Measurements from ENCODE around the gene SF3A1. TPM values are rescaled to one million over a fixed set of nuclear protein-coding genes. Genes with fewer than 3 reads are reported as not detected.

The SF3A1 gene
- total and polyA plus RNA-seq, 9 of the 15 experiments (the other 6 are each of a cell fraction or from before 2014, with no cell fraction given): 6.7 to 228 (median 13.0) TPM

Other genes starting within 250 kb of the SF3A1 start
Only the 7 nearest of the 13 such genes appear.
- not detected in 2 replicates for gene OSM, start 90.0 kb downstream of the SF3A1 start, total RNA-seq (2014; rRNA removed)
- not detected in 2 replicates for gene OSM, start 90.0 kb downstream of the SF3A1 start, total RNA-seq (2014; rRNA removed; fragmentation: Illumina TruSeq; extraction: Trizol)
- not detected in 2 replicates for gene OSM, start 90.0 kb downstream of the SF3A1 start, total RNA-seq (2015; rRNA removed; fragmentation: Illumina TruSeq; extraction: Trizol)
- gene OSM, start 90.0 kb downstream of the SF3A1 start, total RNA-seq (2021): not detected in 2 replicates
- gene OSM, start 90.0 kb downstream of the SF3A1 start, polyA plus RNA-seq (2011; rRNA removed): 0.08 and 0.22 TPM in 2 replicates
- not detected in 2 replicates for gene OSM, start 90.0 kb downstream of the SF3A1 start, polyA plus RNA-seq (2014; fragmentation: Illumina TruSeq; extraction: Trizol)
- gene OSM, start 90.0 kb downstream of the SF3A1 start, polyA plus RNA-seq (2014; fragmentation: Nextera tagmentation; extraction: Ambion mirVana): not detected
- gene OSM, start 90.0 kb downstream of the SF3A1 start, polyA plus RNA-seq (2014; rRNA removed): not detected in 2 replicates
- 1.2 and 1.3 TPM in 2 replicates for gene CASTOR1, start 67.4 kb downstream of the SF3A1 start, total RNA-seq (2014; rRNA removed)
- 0.47 TPM in 1 of 2 replicates, not detected in the other for gene CASTOR1, start 67.4 kb downstream of the SF3A1 start, total RNA-seq (2014; rRNA removed; fragmentation: Illumina TruSeq; extraction: Trizol)
- gene CASTOR1, start 67.4 kb downstream of the SF3A1 start, total RNA-seq (2015; rRNA removed; fragmentation: Illumina TruSeq; extraction: Trizol): 0.72 and 1.1 TPM in 2 replicates
- gene CASTOR1, start 67.4 kb downstream of the SF3A1 start, total RNA-seq (2021): 2.6 and 3.1 TPM in 2 replicates
- 2.5 and 3.2 TPM in 2 replicates for gene CASTOR1, start 67.4 kb downstream of the SF3A1 start, polyA plus RNA-seq (2011; rRNA removed)
- gene CASTOR1, start 67.4 kb downstream of the SF3A1 start, polyA plus RNA-seq (2014; fragmentation: Illumina TruSeq; extraction: Trizol): 0.96 and 0.98 TPM in 2 replicates
- gene CASTOR1, start 67.4 kb downstream of the SF3A1 start, polyA plus RNA-seq (2014; fragmentation: Nextera tagmentation; extraction: Ambion mirVana): under 1 TPM; 0.35 to 0.56 TPM
- 1.3 and 1.9 TPM in 2 replicates for gene CASTOR1, start 67.4 kb downstream of the SF3A1 start, polyA plus RNA-seq (2014; rRNA removed)
- 7.5 and 7.8 TPM in 2 replicates for gene TBC1D10A, start 30.0 kb downstream of the SF3A1 start, total RNA-seq (2014; rRNA removed)
- 2.0 and 2.3 TPM in 2 replicates for gene TBC1D10A, start 30.0 kb downstream of the SF3A1 start, total RNA-seq (2014; rRNA removed; fragmentation: Illumina TruSeq; extraction: Trizol)
- 4.6 and 5.0 TPM in 2 replicates for gene TBC1D10A, start 30.0 kb downstream of the SF3A1 start, total RNA-seq (2015; rRNA removed; fragmentation: Illumina TruSeq; extraction: Trizol)
- 9.8 and 10.4 TPM in 2 replicates for gene TBC1D10A, start 30.0 kb downstream of the SF3A1 start, total RNA-seq (2021)
- gene TBC1D10A, start 30.0 kb downstream of the SF3A1 start, polyA plus RNA-seq (2011; rRNA removed): 6.0 and 8.2 TPM in 2 replicates
- 4.3 and 6.2 TPM in 2 replicates for gene TBC1D10A, start 30.0 kb downstream of the SF3A1 start, polyA plus RNA-seq (2014; fragmentation: Illumina TruSeq; extraction: Trizol)
- gene TBC1D10A, start 30.0 kb downstream of the SF3A1 start, polyA plus RNA-seq (2014; fragmentation: Nextera tagmentation; extraction: Ambion mirVana): under 1 TPM; 0.13 to 0.18 TPM
- gene TBC1D10A, start 30.0 kb downstream of the SF3A1 start, polyA plus RNA-seq (2014; rRNA removed): 5.8 and 7.9 TPM in 2 replicates
- gene CCDC157, start 113 bp upstream of the SF3A1 start, total RNA-seq (2014; rRNA removed): 1.00 and 1.0 TPM in 2 replicates
- 0.18 and 0.22 TPM in 2 replicates for gene CCDC157, start 113 bp upstream of the SF3A1 start, total RNA-seq (2014; rRNA removed; fragmentation: Illumina TruSeq; extraction: Trizol)
- 0.34 and 0.47 TPM in 2 replicates for gene CCDC157, start 113 bp upstream of the SF3A1 start, total RNA-seq (2015; rRNA removed; fragmentation: Illumina TruSeq; extraction: Trizol)
- gene CCDC157, start 113 bp upstream of the SF3A1 start, total RNA-seq (2021): 0.80 and 0.85 TPM in 2 replicates
- 1.3 and 1.4 TPM in 2 replicates for gene CCDC157, start 113 bp upstream of the SF3A1 start, polyA plus RNA-seq (2011; rRNA removed)
- gene CCDC157, start 113 bp upstream of the SF3A1 start, polyA plus RNA-seq (2014; fragmentation: Illumina TruSeq; extraction: Trizol): 0.68 and 0.94 TPM in 2 replicates
- under 1 TPM; 0.04 to 0.18 TPM for gene CCDC157, start 113 bp upstream of the SF3A1 start, polyA plus RNA-seq (2014; fragmentation: Nextera tagmentation; extraction: Ambion mirVana)
- 0.85 and 0.95 TPM in 2 replicates for gene CCDC157, start 113 bp upstream of the SF3A1 start, polyA plus RNA-seq (2014; rRNA removed)
- gene RNF215, start 30.5 kb upstream of the SF3A1 start, total RNA-seq (2014; rRNA removed): 4.0 and 4.7 TPM in 2 replicates
- gene RNF215, start 30.5 kb upstream of the SF3A1 start, total RNA-seq (2014; rRNA removed; fragmentation: Illumina TruSeq; extraction: Trizol): 1.7 and 2.7 TPM in 2 replicates
- 2.2 and 2.3 TPM in 2 replicates for gene RNF215, start 30.5 kb upstream of the SF3A1 start, total RNA-seq (2015; rRNA removed; fragmentation: Illumina TruSeq; extraction: Trizol)
- gene RNF215, start 30.5 kb upstream of the SF3A1 start, total RNA-seq (2021): 6.8 and 9.2 TPM in 2 replicates
- gene RNF215, start 30.5 kb upstream of the SF3A1 start, polyA plus RNA-seq (2011; rRNA removed): 5.6 and 7.1 TPM in 2 replicates
- 2.1 and 3.9 TPM in 2 replicates for gene RNF215, start 30.5 kb upstream of the SF3A1 start, polyA plus RNA-seq (2014; fragmentation: Illumina TruSeq; extraction: Trizol)
- under 1 TPM; 0.08 to 0.10 TPM for gene RNF215, start 30.5 kb upstream of the SF3A1 start, polyA plus RNA-seq (2014; fragmentation: Nextera tagmentation; extraction: Ambion mirVana)
- 7.2 and 9.8 TPM in 2 replicates for gene RNF215, start 30.5 kb upstream of the SF3A1 start, polyA plus RNA-seq (2014; rRNA removed)
- gene SEC14L2, start 40.1 kb upstream of the SF3A1 start, total RNA-seq (2014; rRNA removed): 0.05 and 0.08 TPM in 2 replicates
- gene SEC14L2, start 40.1 kb upstream of the SF3A1 start, total RNA-seq (2014; rRNA removed; fragmentation: Illumina TruSeq; extraction: Trizol): 0.04 and 0.06 TPM in 2 replicates
- gene SEC14L2, start 40.1 kb upstream of the SF3A1 start, total RNA-seq (2015; rRNA removed; fragmentation: Illumina TruSeq; extraction: Trizol): 0.11 TPM in 2 replicates
- 0.04 and 0.16 TPM in 2 replicates for gene SEC14L2, start 40.1 kb upstream of the SF3A1 start, total RNA-seq (2021)
- gene SEC14L2, start 40.1 kb upstream of the SF3A1 start, polyA plus RNA-seq (2011; rRNA removed): 0.07 and 0.11 TPM in 2 replicates
- 0.06 and 0.12 TPM in 2 replicates for gene SEC14L2, start 40.1 kb upstream of the SF3A1 start, polyA plus RNA-seq (2014; fragmentation: Illumina TruSeq; extraction: Trizol)
- gene SEC14L2, start 40.1 kb upstream of the SF3A1 start, polyA plus RNA-seq (2014; fragmentation: Nextera tagmentation; extraction: Ambion mirVana): under 1 TPM; 0.10 to 0.17 TPM
- 0.03 TPM in 1 of 2 replicates, not detected in the other for gene SEC14L2, start 40.1 kb upstream of the SF3A1 start, polyA plus RNA-seq (2014; rRNA removed)
- gene MTFP1, start 68.9 kb upstream of the SF3A1 start, total RNA-seq (2014; rRNA removed): 52.0 and 66.0 TPM in 2 replicates
- 25.2 and 30.1 TPM in 2 replicates for gene MTFP1, start 68.9 kb upstream of the SF3A1 start, total RNA-seq (2014; rRNA removed; fragmentation: Illumina TruSeq; extraction: Trizol)
- 34.0 and 38.4 TPM in 2 replicates for gene MTFP1, start 68.9 kb upstream of the SF3A1 start, total RNA-seq (2015; rRNA removed; fragmentation: Illumina TruSeq; extraction: Trizol)
- gene MTFP1, start 68.9 kb upstream of the SF3A1 start, total RNA-seq (2021): 43.3 and 45.8 TPM in 2 replicates
- 24.0 and 37.7 TPM in 2 replicates for gene MTFP1, start 68.9 kb upstream of the SF3A1 start, polyA plus RNA-seq (2011; rRNA removed)
- gene MTFP1, start 68.9 kb upstream of the SF3A1 start, polyA plus RNA-seq (2014; fragmentation: Illumina TruSeq; extraction: Trizol): 22.5 and 35.0 TPM in 2 replicates
- 10 to 100 TPM; 10.7 to 17.5 TPM for gene MTFP1, start 68.9 kb upstream of the SF3A1 start, polyA plus RNA-seq (2014; fragmentation: Nextera tagmentation; extraction: Ambion mirVana)
- 41.8 and 42.0 TPM in 2 replicates for gene MTFP1, start 68.9 kb upstream of the SF3A1 start, polyA plus RNA-seq (2014; rRNA removed)

Data from K562 (cell line).